Panc1 (cell line): ENCODE measurements around the gene ARPC4. TPM values are rescaled to one million over a fixed set of nuclear protein-coding genes. Genes with fewer than 3 reads are reported as not detected.

Experiments
- ATAC-seq: fragments of 200-7000 bp; cut with Tn5 transposase; 2 replicates; pipeline ENCODE4 v1.9.1; 2020; ENCODE audit warnings: mild to moderate bottlenecking, moderate library complexity
- BruUV-seq: library from RNA; stranded (reverse); fragments of 400-500 nt; replicated peaks from 2 replicates; lab custom pipeline; 2021; lab: Mats Ljungman, UMichigan
- CTCF ChIA-PET: fragments of 300-600 bp; sonication (Branson Sonifier 250); formaldehyde crosslinking; loops from one replicate; lab custom pipeline; 2022; ENCODE audit warnings: antibody characterized with exemption; lab: Charles Lee
- POLR2A ChIA-PET: fragments of 300-600 bp; sonication (Branson Sonifier 250); formaldehyde crosslinking; loops from one replicate; lab custom pipeline; 2022; ENCODE audit warnings: antibody characterized with exemption; lab: Charles Lee
- DNase-seq: peaks from one replicate; pipeline ENCODE4 v3.0.0-alpha.2; 2010; ENCODE audit warnings: low read depth, low spot score
- H3K27ac ChIP-seq: 2 replicates; pipeline ENCODE4 v1.5.1; 2011; ENCODE audit warnings: mild to moderate bottlenecking, low read length, inconsistent platforms
- H3K27me3 ChIP-seq: fragments of 200-500 bp; sonication (Bioruptor generic); 2 replicates; pipeline ENCODE4 v1.6.0; 2014; ENCODE audit warnings: low read length, inconsistent platforms; ENCODE audit not compliant: control insufficient read depth, insufficient read depth
- H3K36me3 ChIP-seq: fragments of 200-500 bp; sonication (Bioruptor generic); 2 replicates; pipeline ENCODE4 v1.5.1; 2014; ENCODE audit warnings: inconsistent platforms, mild to moderate bottlenecking, low read length, moderate library complexity; ENCODE audit not compliant: control insufficient read depth, insufficient read depth
- H3K4me1 ChIP-seq: 2 replicates; pipeline ENCODE4 v1.5.1; 2011; ENCODE audit warnings: inconsistent platforms, mild to moderate bottlenecking, low read length, moderate library complexity; ENCODE audit not compliant: control insufficient read depth, insufficient read depth
- H3K4me3 ChIP-seq, 2 experiments: 2 replicates each; pipeline ENCODE4 v1.5.1; 2011 to 2012; ENCODE audit warnings: low read depth in 2 of 2, low read length in 2 of 2, mild to moderate bottlenecking in 2 of 2, inconsistent platforms in 1 of 2, moderate library complexity in 1 of 2
- H3K9me3 ChIP-seq: fragments of 200-500 bp; sonication (Bioruptor generic); 2 replicates; pipeline ENCODE4 v1.5.1; 2014; ENCODE audit warnings: low read depth, mild to moderate bottlenecking, inconsistent platforms, low read length, moderate library complexity; ENCODE audit not compliant: control insufficient read depth, insufficient read depth
- CTCF ChIP-seq: fragments of 450-650 bp; IDR thresholded peaks from 2 replicates; pipeline ENCODE4 v1.5.1; 2017; ENCODE audit warnings: mild to moderate bottlenecking
- POLR2AphosphoS5 ChIP-seq: IDR thresholded peaks from 2 replicates; pipeline ENCODE4 v1.6.1; 2012; ENCODE audit warnings: mild to moderate bottlenecking, low read depth, low read length, moderate library complexity
- REST ChIP-seq, 2 experiments: IDR thresholded peaks; 2 replicates each; pipeline ENCODE4 v1.6.1; 2011 to 2012; ENCODE audit warnings: low read depth in 2 of 2, control low read depth in 1 of 2, low read length in 1 of 2, mild to moderate bottlenecking in 1 of 2, moderate library complexity in 1 of 2; ENCODE audit not compliant: insufficient read depth in 1 of 2
- SIN3A ChIP-seq: IDR thresholded peaks from 2 replicates; pipeline ENCODE4 v1.6.1; 2012; ENCODE audit warnings: low read depth, mild to moderate bottlenecking, low read length, moderate library complexity, borderline replicate concordance; ENCODE audit not compliant: insufficient read depth
- TCF7L2 ChIP-seq: IDR thresholded peaks from 2 replicates; pipeline ENCODE4 v1.6.1; 2011; ENCODE audit warnings: mild to moderate bottlenecking, low read depth, low read length, inconsistent platforms
- in situ Hi-C: cut with HindIII; loops from 2 replicates; pipeline ENCODE4 v1.10.0; 2016; ENCODE audit warnings: low sequenced_read_pairs, low pct_unique_long_range_greater_than_20kb
- intact Hi-C: fragments of 100-400 bp; cut with micrococcal nuclease; formaldehyde crosslinking; loops from one replicate; pipeline ENCODE4 v1.10.0; 2022; ENCODE audit not compliant: unreplicated experiment
- total RNA-seq: library from RNA; stranded (reverse); gene quantifications from one replicate; pipeline ENCODE4 v1.2.1, GENCODE V29; 2021; ENCODE audit not compliant: unreplicated experiment

The ARPC4 gene
- total RNA-seq, 1 experiment from 2014 or later = 117 TPM

GRCh38 chr3:9785602-9786001, 7.3 kb upstream of the ARPC4 start:
- no peaks in the 10 kb centered on the region for H3K36me3 ChIP-seq
- CTCF ChIA-PET = no interaction called here

GRCh38 chr3:9786209-9786739, 6.6 kb upstream of the ARPC4 start:
- no peak for ATAC-seq
- DNase-seq = no peak
- TF ChIP-seq SIN3A (no peak), POLR2AphosphoS5 (no peak), TCF7L2 (no peak), REST (IDR thresholded peaks at IDR 0.05; ENCODE audit: insufficient read depth in 1 of 2, low read depth in 2 of 2, low read length in 1 of 2) (no peak), CTCF (no peak)
- no peaks in the 10 kb centered on the region for H3K27me3 ChIP-seq
- H3K27ac ChIP-seq = no peak overlapping the region
- no peaks in the 10 kb centered on the region for H3K9me3 ChIP-seq
- H3K36me3 ChIP-seq = no peaks in the 10 kb centered on the region
- H3K4me1 ChIP-seq = no peaks in the 10 kb centered on the region
- ChIA-PET POLR2A (no interaction called here), CTCF (no interaction called here)
- H3K4me3 ChIP-seq = no peak overlapping the region
- intact Hi-C loops = no loop called here
- BruUV-seq = no TSS peak
- in situ Hi-C loops = no loop called here

More at GRCh38 chr3:9785602-9786001, 7.3 kb upstream of the ARPC4 start:
- in situ Hi-C loops (no loop called here), intact Hi-C loops (no loop called here)
- Histone ChIP-seq H3K27me3 (no peaks in the 10 kb centered on the region), H3K4me3 (no peak overlapping the region), H3K4me1 (no peaks in the 10 kb centered on the region), H3K27ac (no peak overlapping the region), H3K9me3 (no peaks in the 10 kb centered on the region)
- DNase-seq = no peak
- ATAC-seq = no peak
- no TSS peak for BruUV-seq
- POLR2A ChIA-PET = no interaction called here
- TF ChIP-seq TCF7L2 = no peak
- TF ChIP-seq SIN3A = no peak
- no peak for TF ChIP-seq CTCF
- no peak for TF ChIP-seq POLR2AphosphoS5
- TF ChIP-seq REST (IDR thresholded peaks at IDR 0.05; ENCODE audit: insufficient read depth in 1 of 2, low read depth in 2 of 2, low read length in 1 of 2) = no peak
